HuH-7.5 (cell line): ENCODE data around the gene PLET1.

Experiments used
- DNase-seq: peaks from one replicate; pipeline ENCODE4 v3.0.0; 2011; ENCODE audit warnings: low spot score

PLET1 gene

DNA sequence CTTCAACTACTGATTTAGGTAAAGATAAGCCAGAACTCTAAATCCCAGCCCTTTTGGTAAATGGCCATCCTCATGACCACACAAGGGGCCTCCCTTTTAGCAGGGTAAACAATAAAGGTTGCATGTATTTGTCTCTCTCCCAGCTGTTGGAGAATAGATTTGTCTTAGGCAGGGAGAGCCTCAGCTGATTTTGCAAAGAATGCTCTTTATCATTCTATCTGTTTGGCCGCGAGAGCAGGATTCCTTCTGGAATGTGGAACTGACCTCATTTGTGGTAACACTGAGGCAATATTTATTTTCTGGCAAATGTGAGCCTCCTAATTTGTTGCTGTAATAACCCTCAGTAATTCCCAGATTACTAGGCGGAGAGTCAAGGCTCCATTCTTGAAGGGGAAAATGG, 19.2 kb downstream of the PLET1 start:
- DNase-seq, result no peak

- DNase-seq, result no peak
Observed at GRCh38 chr11:112238041-112238440, 22.6 kb downstream of the PLET1 start.

GRCh38 chr11:112237451-112237850, 23.2 kb downstream of the PLET1 start:
- no peak for DNase-seq

DNA sequence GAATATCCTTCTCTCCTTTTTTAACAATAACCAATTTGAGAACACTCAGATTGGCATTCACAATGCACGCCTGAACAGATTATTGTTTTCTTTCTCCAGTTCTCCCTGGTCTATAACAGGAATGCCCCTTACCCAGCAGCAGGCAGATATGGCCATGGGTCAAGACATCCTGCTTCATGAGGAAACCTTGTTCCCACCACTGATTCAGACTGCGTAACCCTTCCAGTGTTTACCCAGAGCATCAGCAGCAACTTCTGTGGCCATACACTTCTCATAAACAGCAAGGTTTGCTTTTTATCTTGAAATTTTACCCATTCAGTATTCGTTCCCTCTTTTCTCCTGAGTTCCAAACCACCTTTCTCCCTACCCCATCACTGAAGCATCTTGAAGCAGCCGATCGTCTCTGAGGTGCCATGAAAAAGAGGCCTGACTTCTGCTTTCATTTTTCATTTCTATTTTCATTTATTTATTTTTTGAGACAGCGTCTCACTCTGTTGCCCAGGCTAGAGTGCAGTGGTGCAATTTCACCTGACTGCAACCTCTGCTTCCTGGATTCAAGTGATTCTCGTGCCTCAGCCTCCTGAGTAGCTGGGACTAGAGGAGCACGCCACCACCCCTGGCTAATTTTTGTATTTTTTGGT, 24.8 kb downstream of the PLET1 start:
- DNase-seq, result no peak

DNA sequence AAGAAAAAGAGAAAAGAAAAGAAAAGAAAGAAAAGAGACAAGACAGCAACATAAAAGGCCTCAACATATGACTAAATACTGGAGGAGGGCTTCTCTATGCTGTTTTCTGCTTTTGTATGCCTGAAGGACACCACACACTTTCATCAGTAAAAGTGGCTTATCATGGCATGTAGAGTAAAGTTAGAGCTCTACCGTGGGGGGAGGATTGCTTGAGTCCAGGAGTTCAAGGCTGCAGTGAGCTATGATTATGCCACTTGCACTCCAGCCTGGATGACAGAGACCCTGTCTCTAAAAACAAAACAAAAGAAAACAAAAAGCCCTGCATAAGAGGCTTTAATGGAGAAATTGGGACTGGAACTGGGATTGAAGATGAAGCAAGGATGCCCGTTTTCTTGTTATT, 28.7 kb downstream of the PLET1 start:
- DNase-seq, result no peak

DNA sequence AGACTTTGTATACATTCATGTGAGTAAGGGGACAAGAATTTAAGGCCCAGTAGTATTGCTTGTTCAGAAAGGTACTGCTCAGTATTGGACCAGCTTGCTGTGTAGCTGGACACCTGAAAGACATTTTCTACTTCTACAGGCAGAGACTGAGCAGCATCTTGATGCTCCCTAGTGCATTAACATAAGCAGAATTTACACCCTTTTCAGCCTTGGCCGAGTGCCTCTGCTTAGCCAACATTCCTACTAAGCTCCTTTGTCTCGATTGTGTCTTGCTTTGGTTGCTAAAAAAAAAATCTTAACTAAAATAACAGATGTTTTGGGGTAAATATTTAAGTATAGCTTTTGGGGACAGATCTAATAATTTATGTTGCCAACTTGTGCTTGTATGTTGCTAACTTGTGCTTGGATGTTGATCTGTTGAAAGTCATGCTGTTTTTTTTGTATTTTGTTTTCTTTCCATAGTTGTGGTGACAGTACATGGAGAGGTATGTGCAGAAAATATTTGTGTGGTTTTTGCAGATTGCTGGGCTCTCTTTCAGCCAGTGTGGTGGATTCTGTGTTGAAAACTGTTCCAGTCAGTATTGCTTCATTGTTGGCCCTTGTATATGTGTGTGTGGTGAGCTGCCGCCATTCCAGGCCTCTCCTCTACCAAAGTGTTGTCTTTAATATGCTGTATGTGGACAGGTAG, 30.8 kb downstream of the PLET1 start:
- no peak for DNase-seq

- DNase-seq, result no peak
Observed at GRCh38 chr11:112229159-112229558, 31.5 kb downstream of the PLET1 start.

DNA sequence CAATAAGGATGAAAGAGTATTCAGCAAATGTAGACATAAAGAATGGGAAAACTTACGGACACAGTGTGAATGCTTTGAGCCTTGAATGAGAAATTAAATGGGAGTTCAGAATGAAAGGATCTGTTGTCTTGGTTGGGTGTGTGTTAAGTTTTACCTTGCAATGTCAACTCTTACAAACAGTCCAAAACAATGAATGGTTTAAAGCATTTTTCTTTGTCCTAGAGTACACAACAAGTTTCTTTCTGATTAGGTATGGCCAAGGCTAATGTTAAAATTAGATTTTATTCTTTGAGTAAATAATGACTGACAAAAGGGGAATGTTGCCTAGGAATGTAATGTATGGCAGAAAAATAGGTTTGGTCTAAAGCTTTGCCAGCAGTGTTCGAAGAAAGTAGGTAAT, 32.0 kb downstream of the PLET1 start:
- DNase-seq, result no peak

GRCh38 chr11:112227471-112227870, 33.2 kb downstream of the PLET1 start:
- no peak for DNase-seq

DNA sequence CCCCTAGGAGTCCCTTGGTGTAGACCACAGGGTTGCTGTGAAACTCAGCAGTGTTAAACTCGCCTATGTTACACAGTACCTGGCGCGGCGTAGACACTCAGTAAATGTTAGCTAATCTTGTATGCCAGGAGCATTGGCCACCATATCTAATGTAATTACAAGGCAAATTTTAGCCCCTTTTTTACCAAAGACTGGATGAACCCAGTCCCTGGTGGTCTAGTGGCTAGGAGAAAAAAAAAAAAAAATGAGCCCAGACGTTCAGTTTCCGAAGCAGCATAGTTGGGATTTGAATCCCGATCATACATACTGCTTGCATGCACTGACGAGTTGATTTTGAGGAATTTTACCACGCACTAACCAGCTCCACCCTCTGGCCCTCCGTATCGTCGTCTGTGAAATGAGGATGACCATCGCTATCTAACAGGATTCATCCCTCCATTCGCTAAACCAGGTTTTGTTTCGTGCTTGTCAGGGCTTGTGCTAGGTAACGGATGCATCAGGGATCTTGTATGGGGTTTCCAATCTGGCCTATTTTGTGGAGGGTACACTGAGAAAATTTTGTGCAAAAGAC, 33.7 kb downstream of the PLET1 start:
- DNase-seq, result peak; percentile 14

DNA sequence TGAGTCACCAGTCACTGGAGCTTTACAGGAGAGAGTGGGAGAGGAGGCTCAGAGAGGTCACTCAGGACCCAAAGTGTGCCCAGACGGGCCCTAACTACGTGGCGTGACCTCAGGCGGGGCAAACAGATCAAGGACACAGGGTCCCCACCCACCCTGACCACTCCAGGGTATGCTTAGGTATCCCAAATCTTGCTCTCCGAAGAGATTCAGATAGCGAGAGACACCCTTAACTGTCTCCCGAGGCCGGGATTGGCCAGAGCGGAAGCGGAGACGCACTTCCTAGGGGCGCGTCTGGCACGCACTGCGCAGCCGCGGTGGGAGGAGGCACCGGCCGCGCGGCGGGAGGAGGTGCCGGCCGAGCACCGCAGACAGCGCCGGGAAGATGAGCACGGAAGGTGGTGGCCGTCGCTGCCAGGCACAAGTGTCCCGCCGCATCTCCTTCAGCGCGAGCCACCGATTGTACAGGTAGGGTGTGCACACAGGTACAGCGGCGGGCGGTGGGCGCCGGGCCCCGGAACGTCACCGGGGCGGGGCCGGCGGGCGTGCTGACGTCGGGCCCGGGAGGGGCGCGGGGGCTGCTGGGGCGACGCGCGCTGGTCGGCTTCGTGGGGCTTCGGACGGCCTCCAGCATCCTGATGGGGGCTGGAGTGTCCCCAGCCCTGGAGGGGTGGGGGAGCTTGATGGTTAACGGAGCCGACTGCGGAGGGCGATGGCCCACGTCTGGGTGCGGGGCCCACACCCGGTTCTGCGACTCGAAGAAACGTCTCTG, 34.4 kb downstream of the PLET1 start, which contains the start of gene PTS:
Gene PTS (plus strand): TSS at position 367 of the 769 bp plus-strand sequence. CDS start 16 bp downstream, at position 383.
- DNase-seq, result peak; percentile 81

DNA sequence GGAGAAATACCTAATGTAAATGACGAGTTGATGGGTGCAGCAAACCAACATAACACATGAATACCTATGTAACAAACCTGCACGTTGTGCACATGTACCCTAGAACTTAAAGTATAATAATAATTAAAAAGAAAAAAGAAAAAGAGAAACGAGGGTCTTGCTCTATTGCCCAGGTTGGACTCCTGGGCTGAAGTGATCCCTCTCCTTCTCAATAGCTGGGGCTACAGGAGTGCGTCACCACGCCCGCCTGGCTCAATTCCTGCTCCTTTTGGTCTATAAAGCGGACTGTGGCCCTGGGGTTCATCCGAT, 35.0 kb downstream of the PLET1 start:
- DNase-seq, result no peak

DNA sequence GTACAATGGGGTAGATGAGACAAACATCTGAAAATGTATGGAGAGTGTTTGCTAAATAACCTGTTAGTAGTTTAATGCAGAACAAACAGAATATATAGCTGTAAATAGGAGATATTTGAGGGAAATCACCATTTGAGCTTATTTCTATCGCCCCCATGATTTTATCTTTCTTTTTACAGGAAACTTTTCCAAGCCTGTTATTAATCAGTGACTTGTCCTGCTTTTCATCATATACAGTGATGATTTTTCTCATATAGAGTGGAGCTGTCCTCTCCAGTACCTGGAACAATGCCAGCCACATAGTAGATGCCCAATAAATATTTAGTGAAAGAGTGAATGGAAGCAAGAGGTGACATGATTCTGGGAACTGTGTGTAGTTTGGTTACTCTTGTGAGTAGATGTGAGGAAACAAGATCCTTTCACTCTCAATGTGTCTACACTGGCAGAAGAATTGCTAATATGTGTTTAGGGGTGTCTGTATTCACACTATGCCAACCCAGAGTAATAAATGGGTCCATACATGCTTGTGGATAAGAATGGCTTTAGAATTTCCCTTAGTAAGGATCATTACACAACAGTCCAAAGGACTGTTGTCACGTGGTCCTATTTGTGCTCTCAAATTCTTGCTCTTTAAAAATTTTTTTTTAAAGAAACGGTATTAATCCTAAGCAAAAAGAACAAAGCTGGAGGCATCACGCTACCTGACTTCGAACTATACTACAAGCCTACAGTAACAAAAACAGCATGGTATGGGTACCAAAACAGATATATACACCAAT, 36.7 kb downstream of the PLET1 start:
- DNase-seq, result no peak

DNA sequence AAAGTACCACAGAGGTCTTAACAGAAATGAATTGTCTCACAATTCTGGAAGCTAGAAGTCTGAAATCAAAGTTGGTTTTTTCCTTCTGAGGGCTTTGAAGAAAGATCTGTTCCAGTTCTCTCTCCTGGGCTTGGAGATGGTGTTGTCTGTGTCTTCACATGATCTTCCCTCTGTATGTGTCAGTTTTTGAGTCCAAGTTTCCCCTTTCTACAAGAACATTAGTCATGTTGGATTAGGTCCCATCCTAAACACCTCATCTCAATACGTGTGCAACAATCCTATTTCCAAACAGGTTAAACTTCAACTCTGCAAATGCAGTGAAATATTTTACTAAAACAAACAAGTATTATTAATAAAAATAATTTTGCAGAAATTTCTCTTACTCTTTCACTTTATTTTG, 37.5 kb downstream of the PLET1 start:
- DNase-seq, result no peak

DNA sequence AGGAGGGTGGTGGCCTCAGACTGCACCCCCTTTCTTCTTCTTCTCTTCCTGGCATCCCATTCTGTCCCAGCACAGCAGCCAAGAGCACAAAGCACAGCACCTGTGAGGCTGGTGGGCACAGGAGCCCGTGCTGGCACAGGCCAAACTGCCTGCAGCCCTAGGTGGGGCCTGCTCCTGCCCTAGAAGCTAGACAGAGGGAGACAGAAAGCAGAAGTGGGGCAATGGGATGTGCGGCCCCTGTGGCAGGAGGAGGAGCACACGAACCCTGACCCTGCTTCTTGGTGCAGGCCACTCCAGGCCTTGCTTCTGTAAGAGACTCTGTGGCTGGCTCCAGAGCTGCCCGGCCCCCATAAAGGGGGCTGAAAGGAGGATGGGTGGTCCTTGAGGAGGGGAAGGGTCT, 38.4 kb downstream of the PLET1 start:
- no peak for DNase-seq

DNA sequence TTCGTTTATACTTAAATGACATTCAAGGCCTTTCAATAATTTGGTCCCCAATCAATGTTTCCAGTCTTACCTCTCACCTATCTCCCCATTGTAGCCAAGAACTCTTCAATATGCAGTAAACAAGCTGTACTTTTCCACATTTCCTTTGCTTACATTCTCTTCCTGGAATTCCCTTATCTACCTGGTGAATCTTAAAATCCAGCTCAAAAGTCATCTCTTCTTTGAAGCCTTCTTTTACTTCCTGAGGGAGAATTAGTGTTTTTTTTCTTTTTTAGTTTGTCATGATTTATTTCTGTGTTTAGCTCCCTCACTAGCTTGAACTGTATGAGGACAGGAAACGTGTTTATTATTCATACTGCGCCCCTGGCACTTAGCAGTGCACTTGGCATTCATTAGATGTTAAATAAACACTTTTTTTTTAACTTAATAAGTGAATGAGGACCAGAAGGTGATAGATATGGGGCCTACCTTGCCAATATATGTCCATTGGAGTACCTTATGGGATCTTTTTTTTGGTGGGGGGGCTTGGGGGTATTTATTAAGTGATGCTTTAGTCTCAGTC, 39.3 kb downstream of the PLET1 start:
- no peak for DNase-seq

DNA sequence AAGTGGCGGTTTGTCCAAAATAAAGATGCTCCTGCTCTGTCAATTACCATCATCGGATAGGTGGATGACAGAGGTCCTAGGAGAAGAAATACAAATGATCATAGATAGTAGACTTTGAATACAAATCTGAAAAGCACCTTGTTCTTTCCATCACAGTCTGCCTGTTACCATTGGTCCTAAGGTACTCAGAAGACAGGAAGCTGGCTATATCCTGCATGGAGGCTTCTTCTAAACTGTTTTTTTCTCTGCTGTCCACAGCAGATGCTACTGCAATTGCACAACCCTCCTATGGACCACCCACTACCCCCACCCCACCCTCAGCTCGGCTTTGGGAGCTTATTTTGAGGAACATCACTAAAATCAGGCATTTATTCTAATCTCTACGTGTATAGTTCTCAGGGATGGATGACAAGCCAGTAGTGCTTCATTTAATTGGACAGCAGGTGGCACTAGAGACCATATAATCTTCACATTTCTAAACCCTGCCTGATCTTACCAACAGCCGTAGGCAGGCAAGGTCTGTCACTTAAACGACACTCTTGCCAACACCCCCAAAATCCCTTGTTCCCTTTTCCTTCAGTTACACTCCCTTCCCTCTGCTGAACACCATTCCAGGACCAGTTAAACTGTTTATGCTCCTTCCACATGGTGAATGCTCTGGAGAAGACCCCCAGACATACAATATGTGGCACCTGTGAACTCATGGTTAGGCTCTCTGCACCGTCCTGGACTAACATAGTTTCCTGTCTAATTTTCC, 41.0 kb downstream of the PLET1 start:
- peak; percentile 44 for DNase-seq

- no peak for DNase-seq
Observed at GRCh38 chr11:112216561-112217105, 44.0 kb downstream of the PLET1 start.

GRCh38 chr11:112215621-112216020, 45.0 kb downstream of the PLET1 start:
- no peak for DNase-seq

GRCh38 chr11:112213753-112214152, 46.9 kb downstream of the PLET1 start:
- DNase-seq, result no peak

DNA sequence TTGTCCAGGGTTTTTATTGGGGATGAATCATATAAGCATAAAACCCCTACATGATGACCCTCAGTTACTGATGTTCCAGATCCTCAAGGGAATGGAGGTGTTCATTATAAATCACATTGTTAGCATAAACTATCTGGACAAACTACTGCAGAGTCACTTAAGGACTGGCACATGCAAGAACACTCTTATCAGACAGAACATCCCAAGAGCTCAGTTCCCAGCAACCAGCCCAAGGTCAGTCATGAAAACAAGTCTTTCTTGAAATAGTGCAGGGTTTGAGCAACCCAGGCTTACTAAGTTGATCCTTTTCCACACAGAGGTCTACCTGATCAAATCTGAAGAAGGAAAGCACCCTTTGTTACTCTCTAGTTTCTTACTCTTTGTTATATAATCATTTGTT, 48.0 kb downstream of the PLET1 start:
- no peak for DNase-seq
